Suppressor macrophage treated with lipopolysaccharide for 1 hour (primary cell): ENCODE results near the gene CEP170B.
"Not testable (repeated sequence)": the region's sequence is repeated elsewhere in the genome, so short reads cannot be mapped to it uniquely, and the experiment has no call there.

Source experiments
- DNase-seq, 3 donors: peaks; one replicate each; pipeline ENCODE4 v3.0.0-alpha.2; 2020 to 2022

The CEP170B gene

GRCh38 chr14:104919152-104919992, 54.3 kb downstream of the CEP170B start:
- not testable (repeated sequence) for DNase-seq

GRCh38 chr14:104919993-104920315, 54.9 kb downstream of the CEP170B start:
- DNase-seq = no peak

GRCh38 chr14:104923640-104924420, 58.8 kb downstream of the CEP170B start:
- peak in 1 of 3 donors; percentile 14 for DNase-seq

- peak; percentile 55 to 62 (median 55) for DNase-seq
Measured at GRCh38 chr14:104924421-104925213, 59.5 kb downstream of the CEP170B start, which contains the start of gene PLD4. PLD4 (plus strand) TSS chr14:104924879; CDS start chr14:104927141, 2,262 bp downstream.

GRCh38 chr14:104925214-104925854, 60.3 kb downstream of the CEP170B start:
- no peak for DNase-seq

- no peak for DNase-seq
Measured at GRCh38 chr14:104925855-104926609, 61.0 kb downstream of the CEP170B start.

- peak; percentile 62 to 73 (median 73) for DNase-seq
Measured at GRCh38 chr14:104926619-104927431, 61.8 kb downstream of the CEP170B start.

- DNase-seq = no peak
Measured at GRCh38 chr14:104927432-104927816, 62.4 kb downstream of the CEP170B start.

- DNase-seq = no peak
Measured at GRCh38 chr14:104927901-104928300, 62.8 kb downstream of the CEP170B start.

- no peak for DNase-seq
Measured at GRCh38 chr14:104928391-104929133, 63.5 kb downstream of the CEP170B start.

- no peak for DNase-seq
Measured at GRCh38 chr14:104929268-104930230, 64.5 kb downstream of the CEP170B start.

GRCh38 chr14:104930526-104931303, 65.6 kb downstream of the CEP170B start:
- DNase-seq = no peak

- no peak for DNase-seq
Measured at GRCh38 chr14:104931304-104931770, 66.3 kb downstream of the CEP170B start.

- DNase-seq = no peak
Measured at GRCh38 chr14:104931771-104932675, 67.0 kb downstream of the CEP170B start.

- DNase-seq = peak; percentile 84 to 95 (median 93)
Measured at GRCh38 chr14:104932676-104933631, 67.9 kb downstream of the CEP170B start.
